ENCODE measurements around the gene CYP4B1.

CYP4B1 gene

GRCh38 chr1:46807046-46807972 lies 8.5 kb downstream of the CYP4B1 start:
- POLR2A ChIA-PET: no interaction called here
- CTCF ChIA-PET: no interaction called here
- no peak for DNase-seq (ENCODE audit: extremely low spot score)

DNA sequence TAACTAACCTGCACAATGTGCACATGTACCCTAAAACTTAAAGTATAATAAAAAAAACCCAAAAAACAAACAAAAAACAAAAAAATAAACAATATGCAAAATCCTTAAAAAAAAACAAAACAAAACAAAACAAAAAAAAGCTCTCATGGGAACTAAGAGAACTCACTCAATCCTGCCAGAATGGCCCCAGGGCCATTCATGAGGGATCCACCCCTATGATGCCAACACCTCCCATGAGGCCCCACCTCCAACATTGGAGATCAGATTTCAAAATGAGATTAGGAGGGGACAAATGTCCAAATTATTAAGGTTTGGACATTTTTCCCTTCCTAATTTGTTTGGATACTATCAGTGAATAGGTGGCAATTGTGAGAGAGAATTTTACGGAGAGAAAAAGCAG lies 10.2 kb downstream of the CYP4B1 start:
- CTCF ChIA-PET: no interaction called here
- POLR2A ChIA-PET: no interaction called here
- TF ChIP-seq, protein P1, sequence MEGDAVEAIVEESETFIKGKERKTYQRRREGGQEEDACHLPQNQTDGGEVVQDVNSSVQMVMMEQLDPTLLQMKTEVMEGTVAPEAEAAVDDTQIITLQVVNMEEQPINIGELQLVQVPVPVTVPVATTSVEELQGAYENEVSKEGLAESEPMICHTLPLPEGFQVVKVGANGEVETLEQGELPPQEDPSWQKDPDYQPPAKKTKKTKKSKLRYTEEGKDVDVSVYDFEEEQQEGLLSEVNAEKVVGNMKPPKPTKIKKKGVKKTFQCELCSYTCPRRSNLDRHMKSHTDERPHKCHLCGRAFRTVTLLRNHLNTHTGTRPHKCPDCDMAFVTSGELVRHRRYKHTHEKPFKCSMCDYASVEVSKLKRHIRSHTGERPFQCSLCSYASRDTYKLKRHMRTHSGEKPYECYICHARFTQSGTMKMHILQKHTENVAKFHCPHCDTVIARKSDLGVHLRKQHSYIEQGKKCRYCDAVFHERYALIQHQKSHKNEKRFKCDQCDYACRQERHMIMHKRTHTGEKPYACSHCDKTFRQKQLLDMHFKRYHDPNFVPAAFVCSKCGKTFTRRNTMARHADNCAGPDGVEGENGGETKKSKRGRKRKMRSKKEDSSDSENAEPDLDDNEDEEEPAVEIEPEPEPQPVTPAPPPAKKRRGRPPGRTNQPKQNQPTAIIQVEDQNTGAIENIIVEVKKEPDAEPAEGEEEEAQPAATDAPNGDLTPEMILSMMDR (IDR thresholded peaks at IDR 0.05; ENCODE audit: control extremely low read depth, extremely low read depth, low read depth, missing control alignments): no peak
- DNase-seq (ENCODE audit: extremely low spot score): no peak

More at GRCh38 chr1:46807046-46807972, 8.5 kb downstream of the CYP4B1 start:
- TF ChIP-seq, protein P1 (IDR thresholded peaks at IDR 0.05; ENCODE audit: control extremely low read depth, extremely low read depth, low read depth, missing control alignments): no peak

DNA sequence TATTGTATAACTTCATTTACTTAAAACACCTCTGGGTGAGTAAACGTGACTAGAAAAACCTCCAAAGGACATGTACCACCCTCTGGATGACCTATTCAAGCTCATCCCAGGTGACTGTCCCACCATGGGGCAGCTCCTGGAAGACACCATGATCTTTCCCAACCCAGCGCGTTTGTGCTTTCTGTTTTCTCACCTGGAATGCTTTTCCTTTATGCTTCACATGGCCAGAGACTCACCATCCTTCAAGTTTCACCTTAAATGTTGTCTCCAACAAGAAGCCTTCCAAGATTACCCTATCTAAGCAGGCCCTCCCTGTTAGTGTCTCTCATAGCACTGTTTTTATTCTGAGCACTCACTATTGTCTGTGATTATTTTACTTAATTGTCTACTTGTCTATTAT lies 11.1 kb downstream of the CYP4B1 start:
- TF ChIP-seq, protein P1 (IDR thresholded peaks at IDR 0.05; ENCODE audit: control extremely low read depth, extremely low read depth, low read depth, missing control alignments): no peak
- DNase-seq (ENCODE audit: extremely low spot score): no peak
- ChIA-PET POLR2A (no interaction called here), CTCF (no interaction called here)

DNA sequence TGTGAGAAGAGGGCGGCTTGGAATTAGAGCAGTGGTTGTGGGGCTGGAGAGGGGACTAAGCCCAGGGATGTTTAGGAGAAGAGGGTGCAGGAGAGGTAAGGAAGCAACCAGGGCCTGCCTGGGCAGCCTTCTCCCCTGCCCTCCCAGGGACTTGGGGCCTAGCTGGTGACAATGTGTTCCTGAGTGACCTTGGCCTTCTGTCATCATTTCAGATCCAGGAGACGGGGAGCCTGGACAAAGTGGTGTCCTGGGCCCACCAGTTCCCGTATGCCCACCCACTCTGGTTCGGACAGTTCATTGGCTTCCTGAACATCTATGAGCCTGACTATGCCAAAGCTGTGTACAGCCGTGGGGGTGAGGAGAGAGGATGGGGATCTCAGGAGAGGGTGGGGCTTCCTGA lies 11.8 kb downstream of the CYP4B1 start:
- TF ChIP-seq, protein P1 (IDR thresholded peaks at IDR 0.05; ENCODE audit: control extremely low read depth, extremely low read depth, low read depth, missing control alignments): no peak
- ChIA-PET POLR2A (no interaction called here), CTCF (no interaction called here)
- DNase-seq (ENCODE audit: extremely low spot score): no peak

- TF ChIP-seq, protein P1 (IDR thresholded peaks at IDR 0.05; ENCODE audit: control extremely low read depth, extremely low read depth, low read depth, missing control alignments): no peak
- no peak for DNase-seq (ENCODE audit: extremely low spot score)
- ChIA-PET CTCF (no interaction called here), POLR2A (no interaction called here)
Measured at GRCh38 chr1:46811053-46811452, 12.2 kb downstream of the CYP4B1 start.

DNA sequence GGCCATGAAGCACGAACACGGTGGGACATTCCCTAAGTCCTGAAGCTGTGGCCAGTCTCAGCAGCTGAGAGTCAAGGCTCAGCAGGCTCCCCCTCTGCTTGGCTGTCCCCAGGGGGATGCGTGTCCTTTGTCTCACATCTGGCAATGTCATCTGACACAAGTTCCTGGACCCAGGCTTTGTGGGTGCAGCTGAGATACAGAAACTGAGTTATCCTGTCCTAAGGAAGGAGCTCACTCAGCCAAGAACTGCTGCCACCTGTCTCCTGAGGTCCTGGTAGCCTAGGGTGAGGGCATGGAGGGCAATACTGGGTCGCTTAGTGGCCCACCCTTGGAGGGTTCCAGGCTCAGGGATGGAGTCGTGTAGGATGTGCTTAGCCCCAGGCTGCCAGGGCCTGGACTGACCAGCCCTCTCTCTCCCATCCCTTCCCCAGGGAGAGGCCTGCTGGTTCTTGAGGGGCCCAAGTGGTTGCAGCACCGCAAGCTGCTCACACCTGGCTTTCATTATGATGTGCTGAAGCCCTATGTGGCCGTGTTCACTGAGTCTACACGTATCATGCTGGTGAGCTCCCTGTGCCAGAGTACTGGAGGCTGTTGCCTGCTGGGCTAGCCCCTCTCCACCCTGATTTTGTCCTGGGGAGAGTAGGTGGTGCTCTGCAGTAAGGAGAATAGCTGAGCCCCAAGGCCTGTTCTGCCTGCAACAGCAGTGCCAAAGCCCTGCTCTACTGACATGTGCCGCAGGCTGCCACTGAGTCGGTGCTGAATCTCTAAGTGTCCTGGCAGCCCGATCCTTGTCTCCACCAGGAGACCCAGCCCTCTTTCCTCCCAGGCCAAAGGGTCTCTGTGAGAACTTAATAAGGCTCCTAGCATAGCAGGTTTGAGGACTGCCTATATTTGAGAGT lies 13.5 kb downstream of the CYP4B1 start:
- ChIA-PET CTCF (no interaction called here), POLR2A (no interaction called here)
- TF ChIP-seq, protein P1 (IDR thresholded peaks at IDR 0.05; ENCODE audit: control extremely low read depth, extremely low read depth, low read depth, missing control alignments): no peak
- no peak for DNase-seq (ENCODE audit: extremely low spot score)
